Femur (tissue), 1 donor: ENCODE measurements around the gene ZNF264.
"Not testable (repeated sequence)": the region's sequence is repeated elsewhere in the genome, so short reads cannot be mapped to it uniquely, and the experiment has no call there.

Experiments used
- DNase-seq: peaks from one replicate; pipeline ENCODE4 v3.0.0-alpha.2; 2017

The ZNF264 gene

GRCh38 chr19:57191141-57192076 lies at the start of gene ZNF264:
ZNF264 (plus strand) TSS chr19:57191500; CDS start chr19:57191914, 414 bp downstream.
- DNase-seq, result peak; percentile 95

GRCh38 chr19:57141699-57142098 lies 49.6 kb upstream of the ZNF264 start:
- no peak for DNase-seq

GRCh38 chr19:57152921-57153320 lies 38.4 kb upstream of the ZNF264 start:
- DNase-seq, result no peak

DNA sequence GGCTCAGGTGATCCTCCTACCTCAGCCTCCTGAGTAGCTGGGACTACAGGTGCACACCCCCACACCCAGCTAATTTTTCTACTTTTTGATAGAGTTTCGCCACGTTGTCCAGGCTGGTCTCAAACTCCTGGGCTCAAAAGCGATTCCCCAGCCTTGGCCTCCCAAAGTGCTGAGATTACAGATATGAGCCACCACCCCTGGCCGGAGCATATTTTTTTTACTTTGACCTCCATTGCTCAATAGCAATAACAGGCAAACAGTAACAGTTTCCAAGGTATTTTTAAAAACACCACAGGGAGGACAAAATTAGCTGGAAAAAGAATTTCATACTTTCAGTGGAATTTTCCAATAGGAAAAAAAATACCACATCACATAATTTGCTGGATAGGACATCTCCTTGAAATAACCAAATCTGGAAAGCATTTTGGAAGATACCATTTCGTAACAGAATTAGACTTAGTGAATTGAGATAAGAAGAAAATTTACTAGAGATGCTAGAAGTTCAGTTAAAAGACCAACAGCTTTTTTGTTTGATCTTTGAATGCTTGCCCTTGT lies 29.2 kb upstream of the ZNF264 start:
- DNase-seq, result no peak

DNA sequence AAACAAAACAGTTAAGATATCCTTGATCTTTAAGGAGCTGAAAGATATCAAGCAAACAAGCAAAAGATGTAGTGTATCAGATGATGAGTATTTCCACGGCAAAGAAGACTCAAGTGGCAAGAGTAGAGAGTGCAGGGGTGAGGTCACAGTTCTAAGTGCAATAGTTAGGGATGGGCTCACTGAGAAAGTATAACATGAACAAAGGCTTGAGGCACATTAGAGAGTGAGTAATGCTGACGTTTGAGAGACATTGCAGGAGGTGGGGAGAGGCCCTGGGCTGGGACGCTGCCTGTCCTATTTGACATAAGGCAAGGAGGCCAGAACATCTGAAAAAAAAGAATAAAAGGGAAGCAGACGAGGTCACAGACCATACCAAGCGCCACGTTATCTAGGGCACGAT lies 25.5 kb upstream of the ZNF264 start:
- no peak for DNase-seq

DNA sequence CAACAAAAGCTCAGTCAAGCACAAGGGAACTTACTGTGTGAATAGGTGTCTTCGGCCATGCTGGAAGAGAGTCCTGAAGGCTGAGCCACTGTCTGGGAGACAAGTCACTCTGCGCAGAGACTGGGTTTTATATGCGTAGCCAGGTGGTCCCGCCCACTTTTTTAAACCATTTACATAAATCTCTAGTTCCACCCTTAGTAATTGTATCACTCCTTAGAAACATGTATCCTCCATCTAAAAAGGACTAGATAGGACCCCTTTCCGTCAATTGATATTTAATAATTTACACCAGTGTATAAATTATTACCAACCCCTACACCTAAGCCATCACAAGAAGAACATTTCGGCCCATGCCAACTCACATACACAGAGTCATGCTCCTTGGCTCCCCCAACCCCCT lies 23.9 kb upstream of the ZNF264 start, which contains the start of gene DUXA:
Gene DUXA, minus strand, starts transcription at position 101 of the 400 bp plus-strand sequence. Its CDS starts 42 bp downstream, at position 59.
- DNase-seq, result no peak

GRCh38 chr19:57171551-57172081 lies 19.7 kb upstream of the ZNF264 start:
- DNase-seq, result peak; percentile 75

DNA sequence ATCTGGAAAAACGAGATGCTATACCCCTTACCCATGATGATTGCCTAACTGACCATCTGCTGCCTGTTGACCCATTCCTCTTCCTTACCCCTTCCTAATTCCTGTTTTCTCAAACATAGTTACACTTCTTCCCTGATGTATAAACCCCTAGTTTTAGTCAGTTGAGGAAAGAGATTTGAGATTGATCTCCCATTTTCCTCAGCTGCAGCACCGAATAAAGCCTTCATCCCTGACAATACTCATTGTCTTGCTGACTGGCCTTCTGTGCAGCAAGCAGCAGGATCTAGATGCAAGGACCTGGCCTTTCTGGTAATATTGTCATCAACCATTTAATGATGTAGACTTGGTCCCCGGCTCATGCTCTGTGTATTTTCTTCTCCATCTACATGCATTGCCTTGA lies 999 bp upstream of the ZNF264 start:
- DNase-seq, result no peak

DNA sequence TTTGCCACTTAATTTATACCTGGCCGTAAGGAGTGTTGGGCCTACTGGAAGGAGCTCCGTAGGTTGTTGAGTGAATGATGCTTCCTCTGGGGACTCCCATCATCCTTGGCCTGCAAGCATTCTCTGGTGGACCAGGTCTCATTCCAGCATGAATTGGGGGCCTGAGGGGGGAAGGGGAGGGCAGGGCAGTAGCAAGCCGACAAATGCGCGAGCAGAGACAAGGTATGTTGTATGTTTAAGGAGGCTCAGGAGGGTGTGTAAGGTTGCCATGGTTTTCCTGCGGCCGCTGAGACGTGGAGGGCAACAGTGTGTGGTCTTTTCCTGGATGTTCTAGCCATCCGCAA lies 749 bp downstream of the ZNF264 start:
- no peak for DNase-seq

DNA sequence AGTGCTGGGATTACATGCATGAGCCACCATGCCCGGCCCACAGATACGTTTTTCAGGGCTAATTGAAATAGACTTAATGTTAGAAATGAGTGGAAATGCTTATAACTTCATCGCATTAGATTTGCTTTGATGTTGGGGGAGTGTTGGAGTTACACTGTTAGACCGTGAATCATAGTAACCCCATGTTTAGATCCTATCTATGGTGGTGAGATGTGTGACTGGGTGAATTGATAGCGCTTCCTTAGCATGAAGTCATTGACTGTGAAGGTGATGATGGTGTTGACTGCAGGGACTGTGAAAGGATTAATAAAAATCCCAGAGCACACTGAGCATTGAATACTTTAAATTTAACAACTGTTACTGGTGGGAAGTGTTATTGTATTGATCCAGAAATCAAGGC lies 1.7 kb downstream of the ZNF264 start:
- DNase-seq, result no peak

GRCh38 chr19:57197874-57198273 lies 6.6 kb downstream of the ZNF264 start:
- not testable (repeated sequence) for DNase-seq

DNA sequence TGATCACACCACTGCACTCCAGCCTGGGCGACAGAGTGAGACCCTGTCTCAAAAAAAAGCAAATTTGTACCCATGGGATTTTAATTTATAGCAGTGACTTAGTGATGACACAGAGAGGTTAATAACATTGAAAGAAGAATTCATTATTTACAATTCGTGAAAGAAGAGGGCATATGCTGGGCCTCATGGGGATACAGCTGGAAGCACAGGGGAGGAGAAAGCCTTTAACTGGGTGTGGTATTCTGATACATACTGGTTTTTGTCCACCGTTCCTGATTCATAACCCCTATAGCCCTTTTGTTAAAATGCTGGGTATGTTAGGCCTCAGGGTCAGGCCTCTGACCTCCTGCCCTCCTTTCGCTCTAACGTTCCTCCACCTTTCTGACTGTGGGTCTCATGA lies 10.9 kb downstream of the ZNF264 start:
- no peak for DNase-seq

- no peak for DNase-seq
Measured at GRCh38 chr19:57210381-57210780, 19.1 kb downstream of the ZNF264 start.

- DNase-seq, result no peak
Measured at GRCh38 chr19:57212109-57212508, 20.8 kb downstream of the ZNF264 start.

GRCh38 chr19:57227502-57227901 lies 36.2 kb downstream of the ZNF264 start:
- DNase-seq, result no peak

- no peak for DNase-seq
Measured at GRCh38 chr19:57231686-57232085, 40.4 kb downstream of the ZNF264 start.

DNA sequence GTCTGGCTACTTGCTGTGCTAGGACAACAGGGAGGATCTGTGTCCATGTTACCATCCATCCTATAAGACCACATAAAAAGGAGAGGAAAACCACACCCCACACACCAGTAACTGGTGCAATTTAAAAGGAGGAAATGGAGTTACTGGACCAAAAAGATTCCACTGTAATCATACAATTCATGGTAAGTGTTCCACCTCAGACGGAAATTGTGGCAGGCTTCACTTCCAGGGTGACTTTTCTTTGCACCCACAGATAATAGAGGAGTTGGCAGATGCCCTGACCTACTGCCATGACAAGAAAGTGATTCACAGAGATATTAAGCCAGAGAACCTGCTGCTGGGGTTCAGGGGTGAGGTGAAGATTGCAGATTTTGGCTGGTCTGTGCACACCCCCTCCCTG lies 41.9 kb downstream of the ZNF264 start:
- DNase-seq, result no peak

GRCh38 chr19:57239982-57240310 lies 48.6 kb downstream of the ZNF264 start:
- DNase-seq, result no peak

DNA sequence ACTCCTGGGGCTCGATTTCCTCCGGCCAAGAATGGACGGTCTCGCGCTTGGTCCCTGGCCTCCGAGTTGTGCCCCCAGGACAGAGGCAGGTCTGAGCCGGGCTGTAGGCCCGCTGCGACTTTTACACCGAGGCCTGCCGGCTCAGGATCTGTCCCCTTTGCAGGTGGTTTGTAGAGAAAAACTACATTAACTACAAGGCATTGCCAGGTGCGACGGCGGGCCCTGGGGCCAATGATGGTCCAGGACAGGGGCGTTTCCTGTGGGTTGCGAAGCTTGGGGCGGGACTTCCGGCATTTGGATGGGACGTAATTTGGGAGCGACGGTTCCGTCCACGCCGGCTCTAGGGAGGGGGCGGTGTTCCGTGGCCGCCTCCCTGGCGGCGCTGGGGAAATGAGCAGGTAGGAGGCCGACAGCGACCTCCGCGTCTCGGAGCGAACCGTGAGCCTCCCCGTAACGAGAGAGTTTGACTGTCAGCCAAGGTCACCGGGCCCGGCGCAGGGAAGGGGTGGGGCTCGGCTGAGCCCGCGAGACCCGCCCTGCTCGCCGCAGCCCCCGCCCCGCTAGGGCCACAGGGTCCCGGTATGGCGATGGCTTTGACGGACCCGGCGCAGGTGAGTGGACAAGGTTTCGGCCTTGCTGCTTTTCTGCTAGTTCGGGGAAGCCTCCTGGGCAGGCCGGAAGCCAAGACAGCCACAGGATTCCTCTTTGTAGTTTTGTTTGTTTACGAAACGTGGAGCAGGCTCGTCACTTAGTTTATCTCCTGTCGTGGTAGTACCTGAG lies 49.2 kb downstream of the ZNF264 start, which contains the start of gene ZNF805:
Gene ZNF805, plus strand, starts transcription at position 322 of the 780 bp plus-strand sequence. Its CDS starts 260 bp downstream, at position 582.
- DNase-seq, result peak; percentile 97

DNA sequence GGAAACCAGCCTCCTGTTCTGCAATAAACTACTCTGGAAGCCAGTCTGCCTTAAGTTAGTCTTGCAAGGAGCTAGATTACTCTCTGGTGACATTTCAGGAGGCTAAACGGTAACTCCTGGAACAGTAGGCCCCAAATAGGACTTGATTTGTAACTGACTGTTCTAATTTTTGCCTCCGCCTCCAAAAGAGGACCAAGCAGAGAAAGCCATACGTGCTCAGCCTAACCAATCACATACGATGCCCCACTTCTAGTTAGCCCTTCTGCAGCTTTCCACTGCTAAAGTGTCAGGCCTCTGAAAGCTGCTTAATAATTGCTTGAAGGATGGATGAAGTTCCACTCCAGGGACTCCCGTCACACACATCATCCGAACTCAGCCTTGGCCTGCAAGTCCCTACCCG lies 49.9 kb downstream of the ZNF264 start:
- peak; percentile 28 for DNase-seq

- no peak for DNase-seq
Measured at GRCh38 chr19:57242821-57243220, 51.5 kb downstream of the ZNF264 start.

DNA sequence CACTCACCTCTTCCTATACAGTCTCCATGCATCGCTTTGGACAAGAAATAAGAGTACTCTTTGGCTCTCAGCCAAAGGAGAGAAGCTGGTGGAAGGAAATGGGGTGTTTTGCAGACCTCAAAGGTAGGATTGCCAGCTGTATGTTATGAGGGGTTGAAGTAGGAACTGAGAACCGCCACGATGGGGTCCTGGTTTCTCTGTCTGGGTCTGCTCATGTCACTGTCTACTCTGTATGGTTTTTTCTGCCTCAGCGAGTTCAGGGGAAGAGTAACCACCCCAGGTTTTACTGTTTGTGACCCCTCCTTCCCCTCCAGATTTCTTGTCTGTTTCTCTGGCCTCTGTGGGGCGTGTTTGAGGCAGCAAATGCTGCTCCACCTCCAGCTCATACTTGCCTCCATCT lies 53.2 kb downstream of the ZNF264 start:
- DNase-seq, result no peak

- DNase-seq, result no peak
Measured at GRCh38 chr19:57245066-57245465, 53.8 kb downstream of the ZNF264 start.
